Measurements from ENCODE around the gene JARID2.
"Not testable (repeated sequence)": the region's sequence is repeated elsewhere in the genome, so short reads cannot be mapped to it uniquely, and the experiment has no call there.

Gene JARID2

DNA sequence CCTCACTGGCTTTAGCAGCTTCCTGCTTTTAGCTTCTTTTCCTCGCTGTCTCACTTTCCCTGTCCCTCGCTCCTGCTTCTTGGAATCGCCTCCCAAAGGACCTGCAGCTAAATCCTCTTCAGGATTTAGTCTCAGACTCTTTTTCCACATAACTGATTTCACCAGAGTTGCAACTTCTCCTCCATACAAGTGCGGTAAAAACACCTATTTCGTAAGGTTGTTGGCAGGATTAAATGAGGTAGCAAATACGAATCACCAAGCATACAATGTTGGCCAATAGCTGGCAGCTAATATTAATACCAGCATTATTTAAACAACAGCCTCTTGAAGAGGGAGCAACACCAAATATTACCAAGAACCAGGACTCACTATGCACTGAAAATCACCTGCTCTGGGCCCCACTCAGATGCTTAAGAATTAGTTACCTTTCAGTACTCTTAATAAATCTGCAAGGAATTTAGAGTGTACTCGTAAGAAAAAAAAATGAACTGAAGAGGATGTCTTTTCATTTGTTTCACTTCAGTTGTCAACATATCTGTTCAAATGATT lies 293.9 kb downstream of the JARID2 start:
- no peak overlapping the region for H2AFZ ChIP-seq (ENCODE audit: low read depth, low read length)
- H3K23ac ChIP-seq (ENCODE audit: low read length in 2 of 2), result no peak overlapping the region
- H4K8ac ChIP-seq (ENCODE audit: low read length), result no peak overlapping the region
- no peak overlapping the region for H3K4me3 ChIP-seq (ENCODE audit: insufficient read depth in 1 of 2, low read depth in 1 of 2, low read length in 2 of 2)
- no peak overlapping the region for H3K27ac ChIP-seq (ENCODE audit: low read length, poor library complexity, severe bottlenecking)
- no peak overlapping the region for H3K9ac ChIP-seq (ENCODE audit: low read length)
- no peak overlapping the region for H3K4me2 ChIP-seq (ENCODE audit: low read length, poor library complexity, severe bottlenecking)
- no peak overlapping the region for H2BK120ac ChIP-seq (ENCODE audit: low read depth, low read length)
- peak overlapping the region; percentile 66 for H2AK5ac ChIP-seq (ENCODE audit: low read length, severe bottlenecking)
- no peak overlapping the region for H4K91ac ChIP-seq (ENCODE audit: low read length)
- no peak overlapping the region for H3K14ac ChIP-seq (ENCODE audit: low read length in 2 of 2)
- no peak overlapping the region for H3K18ac ChIP-seq (ENCODE audit: low read depth in 1 of 2, low read length in 2 of 2)
- no peaks in the 10 kb centered on the region for H3K27me3 ChIP-seq (ENCODE audit: control insufficient read depth in 1 of 2, insufficient read depth in 1 of 2, low read length in 2 of 2)
- peaks cover 0 to 9% of the 10 kb centered on the region in 2 experiments for H3K36me3 ChIP-seq (ENCODE audit: control insufficient read depth in 1 of 2, insufficient read depth in 2 of 2, low read depth in 1 of 2, low read length in 2 of 2)
- 96% methylated on average over 7 of the region's 7 CpGs for WGBS
- peaks cover 27% of the 10 kb centered on the region for H3K79me1 ChIP-seq (replicated peaks; ENCODE audit: low read length, poor library complexity, severe bottlenecking)
- DNase-seq, result no peak
- no peak overlapping the region for H2BK5ac ChIP-seq (ENCODE audit: low read depth, low read length, poor library complexity, severe bottlenecking)
- peaks cover 5% of the 10 kb centered on the region for H3K4me1 ChIP-seq (ENCODE audit: control insufficient read depth, insufficient read depth, low read depth, low read length)
- H3K4ac ChIP-seq (ENCODE audit: low read depth in 1 of 2, low read length in 2 of 2), result no peak overlapping the region
- H2BK15ac ChIP-seq (ENCODE audit: low read depth, poor library complexity, severe bottlenecking), result no peak overlapping the region
- no peaks in the 10 kb centered on the region for H3K9me3 ChIP-seq (ENCODE audit: control insufficient read depth, low read length)
- no peak overlapping the region for H2BK12ac ChIP-seq (ENCODE audit: low read length in 2 of 2)

DNA sequence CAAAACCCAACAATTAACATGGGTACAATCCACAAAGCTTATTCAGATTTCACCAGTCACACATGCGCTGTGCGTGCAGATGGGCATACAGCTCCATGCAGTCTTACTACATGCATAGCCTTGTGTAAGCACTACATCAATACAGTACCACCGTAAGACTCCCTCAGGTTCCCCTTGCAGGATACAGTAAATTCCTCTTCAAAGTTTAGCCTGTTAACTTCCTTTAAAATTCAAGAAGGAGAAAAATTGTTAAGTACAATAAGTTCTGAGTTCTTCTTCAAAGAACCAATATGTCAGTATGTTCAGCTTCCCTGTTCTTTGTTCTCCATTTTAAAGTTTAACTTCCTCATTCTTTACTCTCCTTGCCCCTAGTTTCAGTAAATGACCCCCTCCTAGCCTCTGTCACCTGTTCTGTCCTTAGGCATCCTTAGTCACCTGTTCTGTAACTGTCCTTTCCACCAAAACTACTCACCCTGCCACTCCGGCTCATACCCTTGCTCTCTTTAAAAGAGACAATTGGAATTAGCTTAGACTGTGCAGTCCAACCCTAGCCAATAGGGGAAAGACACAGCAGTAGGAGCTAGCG lies 297.6 kb downstream of the JARID2 start:
- not testable (repeated sequence) for H3K4me3 ChIP-seq (ENCODE audit: insufficient read depth in 1 of 2, low read depth in 1 of 2, low read length in 2 of 2); H3K27me3 ChIP-seq (ENCODE audit: control insufficient read depth in 1 of 2, insufficient read depth in 1 of 2, low read length in 2 of 2); H2BK15ac ChIP-seq (ENCODE audit: low read depth, poor library complexity, severe bottlenecking); H3K27ac ChIP-seq (ENCODE audit: low read length, poor library complexity, severe bottlenecking); H4K8ac ChIP-seq (ENCODE audit: low read length); H4K91ac ChIP-seq (ENCODE audit: low read length); H2AK5ac ChIP-seq (ENCODE audit: low read length, severe bottlenecking); H3K9ac ChIP-seq (ENCODE audit: low read length); H3K36me3 ChIP-seq (ENCODE audit: control insufficient read depth in 1 of 2, insufficient read depth in 2 of 2, low read depth in 1 of 2, low read length in 2 of 2); H3K23ac ChIP-seq (ENCODE audit: low read length in 2 of 2); H3K4me1 ChIP-seq (ENCODE audit: control insufficient read depth, insufficient read depth, low read depth, low read length); H3K4ac ChIP-seq (ENCODE audit: low read depth in 1 of 2, low read length in 2 of 2); DNase-seq; H2AFZ ChIP-seq (ENCODE audit: low read depth, low read length); H3K18ac ChIP-seq (ENCODE audit: low read depth in 1 of 2, low read length in 2 of 2); H3K14ac ChIP-seq (ENCODE audit: low read length in 2 of 2); H3K4me2 ChIP-seq (ENCODE audit: low read length, poor library complexity, severe bottlenecking); H2BK5ac ChIP-seq (ENCODE audit: low read depth, low read length, poor library complexity, severe bottlenecking); H2BK12ac ChIP-seq (ENCODE audit: low read length in 2 of 2); H3K9me3 ChIP-seq (ENCODE audit: control insufficient read depth, low read length); H2BK120ac ChIP-seq (ENCODE audit: low read depth, low read length)
- peaks cover 18% of the 10 kb centered on the region for H3K79me1 ChIP-seq (replicated peaks; ENCODE audit: low read length, poor library complexity, severe bottlenecking)
- WGBS, result 98% methylated on average over 5 of the region's 5 CpGs

- Histone ChIP-seq H2BK12ac (ENCODE audit: low read length in 2 of 2) (no peak overlapping the region), H3K27ac (ENCODE audit: low read length, poor library complexity, severe bottlenecking) (no peak overlapping the region), H3K14ac (ENCODE audit: low read length in 2 of 2) (no peak overlapping the region), H3K9ac (ENCODE audit: low read length) (no peak overlapping the region), H3K36me3 (ENCODE audit: control insufficient read depth in 1 of 2, insufficient read depth in 2 of 2, low read depth in 1 of 2, low read length in 2 of 2) (peaks cover 0 to 2% of the 10 kb centered on the region in 2 experiments), H2BK15ac (ENCODE audit: low read depth, poor library complexity, severe bottlenecking) (no peak overlapping the region), H3K27me3 (ENCODE audit: control insufficient read depth in 1 of 2, insufficient read depth in 1 of 2, low read length in 2 of 2) (no peaks in the 10 kb centered on the region), H3K18ac (ENCODE audit: low read depth in 1 of 2, low read length in 2 of 2) (no peak overlapping the region), H3K79me1 (replicated peaks; ENCODE audit: low read length, poor library complexity, severe bottlenecking) (peaks cover 14% of the 10 kb centered on the region), H3K4me1 (ENCODE audit: control insufficient read depth, insufficient read depth, low read depth, low read length) (peaks cover 4% of the 10 kb centered on the region), H2BK120ac (ENCODE audit: low read depth, low read length) (no peak overlapping the region), H2AFZ (ENCODE audit: low read depth, low read length) (no peak overlapping the region), H3K4me2 (ENCODE audit: low read length, poor library complexity, severe bottlenecking) (no peak overlapping the region), H3K23ac (ENCODE audit: low read length in 2 of 2) (no peak overlapping the region), H3K4me3 (ENCODE audit: insufficient read depth in 1 of 2, low read depth in 1 of 2, low read length in 2 of 2) (no peak overlapping the region), H3K4ac (ENCODE audit: low read depth in 1 of 2, low read length in 2 of 2) (no peak overlapping the region), H2BK5ac (ENCODE audit: low read depth, low read length, poor library complexity, severe bottlenecking) (no peak overlapping the region), H4K91ac (ENCODE audit: low read length) (no peak overlapping the region), H4K8ac (ENCODE audit: low read length) (no peak overlapping the region), H3K9me3 (ENCODE audit: control insufficient read depth, low read length) (no peaks in the 10 kb centered on the region), H2AK5ac (ENCODE audit: low read length, severe bottlenecking) (no peak overlapping the region)
- WGBS, result 98% methylated on average over 3 of the region's 4 CpGs
- no peak for DNase-seq
Observed at GRCh38 chr6:15544321-15544900, 298.5 kb downstream of the JARID2 start.

DNA sequence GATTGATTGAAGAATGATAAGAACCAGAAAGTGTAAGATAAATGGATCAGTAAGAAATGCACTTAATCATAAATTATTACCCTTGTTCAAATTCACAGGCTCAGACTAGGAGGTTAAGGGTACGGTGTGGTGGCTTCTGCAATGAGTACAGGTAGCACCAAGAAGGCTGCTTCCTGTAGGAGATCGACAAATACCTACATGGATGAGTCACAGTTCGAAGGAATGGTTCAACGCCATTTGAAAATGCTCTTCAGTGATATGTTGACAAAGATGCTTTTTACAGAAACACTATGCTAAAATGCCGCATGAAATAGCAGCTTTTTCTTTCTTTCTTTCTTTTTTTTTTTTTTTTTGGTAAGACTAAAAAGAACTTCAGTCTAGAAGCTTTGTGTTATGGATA lies 300.7 kb downstream of the JARID2 start:
- Histone ChIP-seq H3K27me3 (ENCODE audit: control insufficient read depth in 1 of 2, insufficient read depth in 1 of 2, low read length in 2 of 2) (no peaks in the 10 kb centered on the region), H3K9me3 (ENCODE audit: control insufficient read depth, low read length) (no peaks in the 10 kb centered on the region), H4K91ac (ENCODE audit: low read length) (no peak overlapping the region), H3K36me3 (ENCODE audit: control insufficient read depth in 1 of 2, insufficient read depth in 2 of 2, low read depth in 1 of 2, low read length in 2 of 2) (peaks cover 0 to 3% of the 10 kb centered on the region in 2 experiments), H2AFZ (ENCODE audit: low read depth, low read length) (no peak overlapping the region), H3K14ac (ENCODE audit: low read length in 2 of 2) (no peak overlapping the region), H3K23ac (ENCODE audit: low read length in 2 of 2) (no peak overlapping the region), H3K9ac (ENCODE audit: low read length) (no peak overlapping the region), H2BK120ac (ENCODE audit: low read depth, low read length) (no peak overlapping the region), H3K18ac (ENCODE audit: low read depth in 1 of 2, low read length in 2 of 2) (peak overlapping the region; percentile 78 to 89), H3K4ac (ENCODE audit: low read depth in 1 of 2, low read length in 2 of 2) (peak overlapping the region in 1 of 2 experiments; percentile 92), H3K4me3 (ENCODE audit: insufficient read depth in 1 of 2, low read depth in 1 of 2, low read length in 2 of 2) (no peak overlapping the region), H3K4me1 (ENCODE audit: control insufficient read depth, insufficient read depth, low read depth, low read length) (peaks cover 8% of the 10 kb centered on the region), H2BK12ac (ENCODE audit: low read length in 2 of 2) (no peak overlapping the region), H2BK15ac (ENCODE audit: low read depth, poor library complexity, severe bottlenecking) (no peak overlapping the region), H3K79me1 (replicated peaks; ENCODE audit: low read length, poor library complexity, severe bottlenecking) (peaks cover 14% of the 10 kb centered on the region), H3K27ac (ENCODE audit: low read length, poor library complexity, severe bottlenecking) (no peak overlapping the region), H4K8ac (ENCODE audit: low read length) (no peak overlapping the region), H2BK5ac (ENCODE audit: low read depth, low read length, poor library complexity, severe bottlenecking) (no peak overlapping the region), H3K4me2 (ENCODE audit: low read length, poor library complexity, severe bottlenecking) (no peak overlapping the region), H2AK5ac (ENCODE audit: low read length, severe bottlenecking) (no peak overlapping the region)
- DNase-seq, result peak; percentile 45
- WGBS, result 50% methylated on average over 2 of the region's 5 CpGs

Measured in mesenchymal stem cell (in vitro differentiated cells and primary cell).